Naive thymus-derived CD4-positive, alpha-beta T cell (primary cell): ENCODE measurements around the gene RNASE8. TPM values are rescaled to one million over a fixed set of nuclear protein-coding genes. Genes with fewer than 3 reads are reported as not detected.

Experiments used
- ATAC-seq: fragments of 150-1000 bp; cut with Tn5 transposase; 2 replicates; pipeline ENCODE4 v1.10.0; 2021; ENCODE audit warnings: mild to moderate bottlenecking, moderate library complexity
- CTCF ChIA-PET: fragments of 350-600 bp; sonication (Branson Sonifier 250); formaldehyde crosslinking; loops from one replicate; lab custom pipeline; 2021; ENCODE audit warnings: antibody characterized with exemption; lab: Charles Lee
- POLR2A ChIA-PET: fragments of 350-600 bp; sonication (Branson Sonifier 250); formaldehyde crosslinking; loops from one replicate; lab custom pipeline; 2021; ENCODE audit warnings: antibody characterized with exemption, inconsistent platforms; lab: Charles Lee
- DNase-seq, 9 donors: peaks; one replicate each; pipeline versions ENCODE4 v3.0.0 to v3.0.0-alpha.2; 2020 to 2022; ENCODE audit warnings: mixed read lengths in 1 of 9
- H3K27ac ChIP-seq: one replicate; pipeline ENCODE4 v1.7.0; 2013; ENCODE audit warnings: mild to moderate bottlenecking, low read depth, low read length, moderate library complexity
- H3K27me3 ChIP-seq, 2 donors: one replicate each; pipeline ENCODE4 v1.7.0; 2013; ENCODE audit warnings: low read length in 2 of 2, mild to moderate bottlenecking in 2 of 2, moderate library complexity in 2 of 2; ENCODE audit not compliant: control insufficient read depth in 2 of 2, insufficient read depth in 2 of 2
- H3K36me3 ChIP-seq, 3 experiments: 1 replicate in 2 of 3; 2 replicates in 1 of 3; pipeline ENCODE4 v1.7.0; 2013; ENCODE audit warnings: low read length in 3 of 3, mild to moderate bottlenecking in 3 of 3, moderate library complexity in 1 of 3; ENCODE audit not compliant: insufficient read depth in 3 of 3, control insufficient read depth in 2 of 3
- H3K4me1 ChIP-seq, 2 donors: one replicate each; pipeline ENCODE4 v1.7.0; 2013; ENCODE audit warnings: low read length in 2 of 2, mild to moderate bottlenecking in 2 of 2, moderate library complexity in 1 of 2; ENCODE audit not compliant: control insufficient read depth in 2 of 2, insufficient read depth in 2 of 2
- H3K4me3 ChIP-seq: 2 replicates; pipeline ENCODE4 v1.7.0; 2013; ENCODE audit warnings: mild to moderate bottlenecking, low read length
- H3K9me3 ChIP-seq, 3 experiments: 1 replicate in 2 of 3; 2 replicates in 1 of 3; pipeline ENCODE4 v1.7.0; 2013; ENCODE audit warnings: low read length in 3 of 3; ENCODE audit not compliant: control insufficient read depth in 2 of 3
- H3K27ac Mint-ChIP-seq, 9 donors: one replicate each; pipeline ENCODE4 v1.8.0; 2020 to 2022; ENCODE audit warnings: mixed read lengths in 9 of 9, mild to moderate bottlenecking in 8 of 9, moderate library complexity in 5 of 9, inconsistent platforms in 2 of 9
- H3K27me3 Mint-ChIP-seq, 5 donors: one replicate each; pipeline ENCODE4 v1.8.0; 2021 to 2022; ENCODE audit warnings: mixed read lengths in 5 of 5, mild to moderate bottlenecking in 1 of 5
- H3K36me3 Mint-ChIP-seq, 5 donors: one replicate each; pipeline ENCODE4 v1.8.0; 2020 to 2022; ENCODE audit warnings: mixed read lengths in 5 of 5, mild to moderate bottlenecking in 3 of 5, inconsistent platforms in 1 of 5
- H3K4me1 Mint-ChIP-seq, 7 donors: one replicate each; pipeline ENCODE4 v1.8.0; 2020 to 2022; ENCODE audit warnings: mixed read lengths in 7 of 7, mild to moderate bottlenecking in 3 of 7, inconsistent platforms in 1 of 7
- H3K4me3 Mint-ChIP-seq, 10 donors: one replicate each; pipeline ENCODE4 v1.8.0; 2020 to 2022; ENCODE audit warnings: mild to moderate bottlenecking in 10 of 10, mixed read lengths in 10 of 10, moderate library complexity in 6 of 10, inconsistent platforms in 2 of 10
- H3K9me3 Mint-ChIP-seq, 11 donors: one replicate each; pipeline ENCODE4 v1.8.0; 2020 to 2022; ENCODE audit warnings: mixed read lengths in 11 of 11, mild to moderate bottlenecking in 4 of 11, inconsistent platforms in 1 of 11, moderate library complexity in 1 of 11
- intact Hi-C, 2 donors: fragments of 100-400 bp; cut with micrococcal nuclease; formaldehyde crosslinking; loops; one replicate each; pipeline ENCODE4 v1.15.1; 2023
- polyA plus RNA-seq, 2 donors: library from polyadenylated mRNA; unstranded; fragments of 300-500 nt; fragmentation: Illumina TruSeq; gene quantifications; one replicate each; pipeline ENCODE4 v1.2.3, GENCODE V29; 2021
- total RNA-seq, 6 experiments: library from RNA in 5 of 6; stranded (reverse) in 5 of 6; gene quantifications; 1 replicate in 5 of 6; 2 replicates in 1 of 6; pipeline ENCODE4 v1.2.3 and lab custom pipeline; 2021 to 2026

RNASE8 gene
- total and polyA plus RNA-seq, 7 experiments from 2014 or later: not detected

DNA sequence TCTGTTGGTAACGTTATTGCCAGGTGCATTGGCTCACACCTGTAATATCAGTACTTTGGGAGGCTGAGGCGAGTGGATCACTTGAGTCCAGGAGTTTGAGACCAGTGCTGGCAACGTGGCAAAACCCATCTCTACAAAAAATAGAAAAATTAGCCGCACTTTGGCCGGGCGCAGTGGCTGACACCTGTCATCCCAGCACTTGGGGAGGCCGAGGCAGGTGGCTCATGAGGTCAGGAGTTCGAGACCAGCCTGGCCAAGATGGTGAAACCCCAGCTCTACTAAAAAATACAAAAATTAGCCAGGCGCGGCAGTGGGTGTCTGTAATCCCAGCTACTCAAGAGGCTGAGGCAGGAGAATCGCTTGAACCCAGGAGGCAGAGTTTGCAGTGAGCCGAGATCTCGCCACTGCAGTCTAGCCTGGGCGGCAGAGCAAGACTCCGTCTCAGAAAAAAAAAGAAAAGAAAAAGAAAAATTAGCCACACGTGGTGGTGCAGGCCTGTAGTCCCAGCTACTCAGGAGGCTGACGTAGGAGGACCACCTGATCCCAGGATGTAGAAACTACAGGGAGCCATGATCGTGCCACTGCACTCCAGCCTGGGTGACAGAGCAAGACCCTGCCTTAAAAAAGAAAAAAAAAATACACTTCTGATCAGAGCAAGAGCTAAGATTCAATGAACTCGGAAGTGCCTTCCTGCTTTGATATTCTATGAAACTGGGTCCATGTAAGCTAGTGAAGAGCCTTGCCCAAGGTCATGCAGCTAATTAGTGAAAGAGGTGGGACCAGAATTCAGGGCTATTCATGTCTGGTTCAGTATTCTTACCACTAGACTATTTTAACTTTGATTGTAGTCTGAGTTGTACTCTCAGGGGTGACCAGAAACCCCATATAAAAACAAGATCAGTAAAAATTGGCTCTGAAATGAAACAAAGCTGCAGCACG is 4.2 kb upstream of the RNASE8 start:
- H3K27ac Mint-ChIP-seq: no peak overlapping the region
- CTCF ChIA-PET: no interaction called here

DNA sequence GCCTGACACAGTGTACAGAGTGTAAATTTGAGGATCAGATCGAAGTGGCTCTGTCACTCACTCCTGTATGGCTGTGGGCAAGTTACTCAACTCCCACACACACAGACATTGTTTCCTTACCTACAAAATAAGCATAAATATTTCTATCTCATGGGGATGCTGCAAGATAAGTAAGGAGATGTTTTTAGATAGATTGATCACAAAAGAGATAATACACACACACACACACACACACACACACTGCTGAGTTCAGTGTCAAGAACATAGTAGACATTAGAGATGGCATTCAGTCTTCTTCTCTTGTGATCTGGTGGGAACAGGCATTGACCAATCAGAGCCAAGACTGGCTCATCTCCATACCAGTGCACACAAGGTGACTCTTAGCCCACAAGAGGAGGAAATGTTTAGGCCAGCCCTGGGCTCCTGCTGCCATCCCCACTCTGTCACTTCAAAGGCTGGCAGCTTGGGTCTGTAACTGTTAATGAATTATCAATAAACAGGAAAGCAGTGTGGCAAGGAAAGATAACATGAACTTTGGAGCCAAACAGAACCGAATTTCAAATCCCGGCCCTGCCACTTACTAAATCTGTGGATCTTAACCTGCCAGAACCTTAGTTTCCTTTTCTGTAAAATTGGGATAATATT is 3.4 kb upstream of the RNASE8 start:
- no peaks in the 10 kb centered on the region for H3K4me1 Mint-ChIP-seq
- H3K27ac Mint-ChIP-seq: no peak overlapping the region
- H3K4me1 ChIP-seq: no peaks in the 10 kb centered on the region
- no peaks in the 10 kb centered on the region for H3K9me3 Mint-ChIP-seq
- H3K27ac ChIP-seq: no peak overlapping the region
- ChIA-PET CTCF (no interaction called here), POLR2A (no interaction called here)
- peaks cover 0 to 4% of the 10 kb centered on the region in 2 donors for H3K27me3 ChIP-seq
- no peaks in the 10 kb centered on the region for H3K9me3 ChIP-seq
- intact Hi-C loops: no loop called here
- no peak for ATAC-seq
- H3K36me3 Mint-ChIP-seq: no peaks in the 10 kb centered on the region
- no peak overlapping the region for H3K4me3 ChIP-seq
- H3K36me3 ChIP-seq: no peaks in the 10 kb centered on the region
- H3K4me3 Mint-ChIP-seq: no peak overlapping the region
- DNase-seq: no peak
- peaks cover 0 to 19% (median 9%) of the 10 kb centered on the region in 5 donors for H3K27me3 Mint-ChIP-seq

More for the DNA sequence above, 4.2 kb upstream of the RNASE8 start:
- H3K4me1 Mint-ChIP-seq: no peaks in the 10 kb centered on the region
- H3K4me1 ChIP-seq: no peaks in the 10 kb centered on the region
- no peaks in the 10 kb centered on the region for H3K9me3 ChIP-seq
- H3K27me3 ChIP-seq: peaks cover 0 to 4% of the 10 kb centered on the region in 2 donors
- H3K27ac ChIP-seq: no peak overlapping the region
- H3K27me3 Mint-ChIP-seq: peaks cover 0 to 21% (median 5%) of the 10 kb centered on the region in 5 donors
- intact Hi-C loops: no loop called here
- H3K9me3 Mint-ChIP-seq: no peaks in the 10 kb centered on the region
- no peak overlapping the region for H3K4me3 Mint-ChIP-seq
- H3K4me3 ChIP-seq: no peak overlapping the region
- no peaks in the 10 kb centered on the region for H3K36me3 ChIP-seq
- ATAC-seq (no peak), DNase-seq (no peak)
- no peaks in the 10 kb centered on the region for H3K36me3 Mint-ChIP-seq
- POLR2A ChIA-PET: no interaction called here

DNA sequence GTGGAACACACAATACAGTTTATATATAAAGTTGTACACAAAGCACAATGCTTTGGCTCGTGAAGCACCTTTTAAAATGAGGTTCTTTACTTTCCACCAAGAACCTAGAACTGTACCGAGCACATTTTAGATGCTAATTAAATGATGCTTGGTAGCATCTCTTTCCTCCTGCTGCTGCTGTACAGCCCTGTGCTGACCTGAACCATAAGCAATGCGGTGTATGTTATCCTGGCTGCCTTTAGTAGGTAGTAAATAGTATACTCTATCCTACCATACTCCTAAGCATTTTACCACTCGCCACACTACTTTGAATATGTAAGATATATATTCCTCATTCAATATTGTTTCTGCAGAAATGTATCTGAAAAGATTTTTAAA is 2.9 kb upstream of the RNASE8 start:
- no peaks in the 10 kb centered on the region for H3K36me3 ChIP-seq
- Mint-ChIP-seq H3K9me3 (no peaks in the 10 kb centered on the region), H3K4me1 (no peaks in the 10 kb centered on the region), H3K4me3 (no peak overlapping the region), H3K27ac (no peak overlapping the region), H3K27me3 (peaks cover 0 to 18% (median 9%) of the 10 kb centered on the region in 5 donors), H3K36me3 (no peaks in the 10 kb centered on the region)
- CTCF ChIA-PET: no interaction called here
- ATAC-seq (no peak), DNase-seq (no peak)
- H3K4me3 ChIP-seq: no peak overlapping the region
- intact Hi-C loops: no loop called here
- H3K9me3 ChIP-seq: no peaks in the 10 kb centered on the region
- H3K27me3 ChIP-seq: peaks cover 0 to 4% of the 10 kb centered on the region in 2 donors
- H3K4me1 ChIP-seq: no peaks in the 10 kb centered on the region
- no peak overlapping the region for H3K27ac ChIP-seq
- POLR2A ChIA-PET: no interaction called here

DNA sequence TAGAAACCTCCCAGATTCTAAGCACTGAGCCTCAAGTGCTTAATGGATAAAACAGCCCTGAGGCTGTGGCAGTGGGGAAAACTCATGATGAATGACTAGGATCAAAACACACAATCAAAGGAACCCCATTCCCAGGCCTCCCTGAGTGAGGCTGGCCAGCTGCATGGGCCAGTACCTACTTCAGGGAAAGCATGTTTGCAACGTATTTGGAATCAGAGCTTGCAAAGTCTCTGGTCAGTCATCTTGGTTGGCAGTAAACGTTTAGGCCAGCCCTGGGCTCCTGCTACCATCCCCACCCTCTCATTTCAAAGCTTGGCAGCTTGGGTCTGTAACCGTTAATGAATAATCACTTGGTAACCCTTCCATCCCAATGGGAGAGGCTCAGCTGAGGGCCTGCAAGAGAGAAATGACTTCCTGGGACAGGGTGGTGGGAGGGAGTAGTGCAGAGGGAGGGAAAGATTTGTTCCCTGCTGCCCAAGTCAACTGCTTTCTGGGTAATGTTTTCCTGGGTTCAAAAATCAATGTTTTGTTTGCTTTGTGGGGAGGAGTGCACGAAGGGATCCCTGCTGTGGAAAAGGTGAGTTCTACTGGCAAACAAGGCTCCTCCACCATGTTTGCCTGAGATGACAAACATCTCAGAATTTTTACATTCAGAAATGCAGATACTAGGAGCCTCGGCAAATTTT is 2.0 kb upstream of the RNASE8 start:
- Histone ChIP-seq H3K4me3 (no peak overlapping the region), H3K9me3 (no peaks in the 10 kb centered on the region), H3K36me3 (no peaks in the 10 kb centered on the region), H3K27me3 (peaks cover 0 to 4% of the 10 kb centered on the region in 2 donors), H3K4me1 (no peaks in the 10 kb centered on the region), H3K27ac (no peak overlapping the region)
- no peak overlapping the region for H3K27ac Mint-ChIP-seq
- no peaks in the 10 kb centered on the region for H3K9me3 Mint-ChIP-seq
- ChIA-PET POLR2A (no interaction called here), CTCF (no interaction called here)
- H3K36me3 Mint-ChIP-seq: no peaks in the 10 kb centered on the region
- no peak for ATAC-seq
- no peaks in the 10 kb centered on the region for H3K4me1 Mint-ChIP-seq
- no peak overlapping the region for H3K4me3 Mint-ChIP-seq
- H3K27me3 Mint-ChIP-seq: peaks cover 4 to 20% (median 15%) of the 10 kb centered on the region in 5 donors
- DNase-seq: no peak
- intact Hi-C loops: no loop called here

DNA sequence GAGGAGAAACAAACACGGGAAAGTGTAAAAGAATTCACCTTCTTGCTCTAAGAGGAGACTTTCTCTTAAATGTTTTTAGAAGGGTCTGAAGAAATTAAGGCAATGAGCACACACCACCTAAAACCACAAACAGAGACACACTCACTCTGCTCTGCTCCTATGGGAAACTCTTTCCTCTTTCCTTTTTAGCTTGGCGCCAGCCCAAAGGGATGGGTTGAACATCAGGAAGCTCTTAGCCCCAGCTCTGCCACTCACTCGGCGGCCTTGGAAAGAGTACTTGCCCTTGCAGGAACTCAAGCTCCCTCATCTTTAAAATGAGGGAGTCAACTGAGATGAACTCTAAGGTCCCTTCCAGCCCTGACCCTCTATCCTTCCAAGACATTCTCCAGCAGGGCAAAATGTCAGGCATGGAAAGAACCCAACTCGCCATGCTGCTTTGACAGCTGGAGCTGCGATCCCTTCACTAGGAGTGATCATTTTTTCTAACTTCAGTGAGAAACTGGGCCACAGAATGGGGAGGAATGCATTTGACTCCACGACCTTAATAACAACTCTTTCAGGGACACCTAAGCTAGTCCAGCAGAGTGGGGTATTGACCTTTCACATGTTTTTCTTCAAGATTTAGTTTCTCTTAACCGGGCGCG is 980 bp upstream of the RNASE8 start:
- Mint-ChIP-seq H3K9me3 (no peaks in the 10 kb centered on the region), H3K27me3 (peaks cover 12 to 22% (median 22%) of the 10 kb centered on the region in 5 donors), H3K4me1 (no peaks in the 10 kb centered on the region), H3K4me3 (no peak overlapping the region), H3K36me3 (no peaks in the 10 kb centered on the region), H3K27ac (no peak overlapping the region)
- CTCF ChIA-PET: no interaction called here
- intact Hi-C loops: no loop called here
- H3K27me3 ChIP-seq: no peaks in the 10 kb centered on the region
- H3K27ac ChIP-seq: no peak overlapping the region
- DNase-seq: no peak
- no peaks in the 10 kb centered on the region for H3K9me3 ChIP-seq
- no peak for ATAC-seq
- POLR2A ChIA-PET: no interaction called here
- H3K4me3 ChIP-seq: no peak overlapping the region
- H3K4me1 ChIP-seq: no peaks in the 10 kb centered on the region
- H3K36me3 ChIP-seq: no peaks in the 10 kb centered on the region

DNA sequence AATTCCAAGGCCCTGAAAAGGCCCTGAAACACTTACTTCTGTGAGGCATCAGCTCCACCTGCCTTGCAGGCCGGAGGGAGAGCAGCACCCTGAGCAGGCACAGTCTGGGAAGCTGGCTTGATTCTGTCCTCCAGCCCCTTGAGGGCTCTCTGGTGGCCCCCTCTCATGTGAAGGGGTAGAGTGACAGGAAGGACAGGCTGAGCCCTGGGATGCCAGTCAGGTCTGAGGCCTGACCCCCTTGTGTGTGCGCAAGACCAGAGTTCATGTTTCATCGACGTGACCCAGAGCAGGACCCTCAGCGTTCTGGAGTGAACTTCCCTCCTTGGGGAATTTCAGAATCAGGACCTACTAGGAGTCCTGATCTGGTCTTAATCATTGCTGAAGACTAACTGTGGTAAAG is 1.3 kb downstream of the RNASE8 start:
- intact Hi-C loops: no loop called here
- H3K9me3 Mint-ChIP-seq: no peaks in the 10 kb centered on the region

More for the DNA sequence above, 1.3 kb downstream of the RNASE8 start:
- no peaks in the 10 kb centered on the region for H3K4me1 Mint-ChIP-seq
- H3K4me3 Mint-ChIP-seq: no peak overlapping the region
- Histone ChIP-seq H3K36me3 (no peaks in the 10 kb centered on the region), H3K27me3 (no peaks in the 10 kb centered on the region), H3K4me3 (no peak overlapping the region), H3K4me1 (no peaks in the 10 kb centered on the region), H3K9me3 (no peaks in the 10 kb centered on the region), H3K27ac (no peak overlapping the region)
- H3K27me3 Mint-ChIP-seq: peaks cover 25 to 35% (median 31%) of the 10 kb centered on the region in 5 donors
- ChIA-PET POLR2A (no interaction called here), CTCF (interaction anchor here (0.6 kb wide), 1 partner anchor 667 kb away, joined by 3 read pairs; no protein-coding TSS in a partner anchor)
- DNase-seq: no peak
- no peak for ATAC-seq
- no peak overlapping the region for H3K27ac Mint-ChIP-seq
- H3K36me3 Mint-ChIP-seq: no peaks in the 10 kb centered on the region
